ENCODE measurements around the gene TTLL9. TPM values are rescaled to one million over a fixed set of nuclear protein-coding genes. Genes with fewer than 3 reads are reported as not detected.

TTLL9 gene
- total RNA-seq, 1 donor from 2014 or later, result 2.4 TPM

DNA sequence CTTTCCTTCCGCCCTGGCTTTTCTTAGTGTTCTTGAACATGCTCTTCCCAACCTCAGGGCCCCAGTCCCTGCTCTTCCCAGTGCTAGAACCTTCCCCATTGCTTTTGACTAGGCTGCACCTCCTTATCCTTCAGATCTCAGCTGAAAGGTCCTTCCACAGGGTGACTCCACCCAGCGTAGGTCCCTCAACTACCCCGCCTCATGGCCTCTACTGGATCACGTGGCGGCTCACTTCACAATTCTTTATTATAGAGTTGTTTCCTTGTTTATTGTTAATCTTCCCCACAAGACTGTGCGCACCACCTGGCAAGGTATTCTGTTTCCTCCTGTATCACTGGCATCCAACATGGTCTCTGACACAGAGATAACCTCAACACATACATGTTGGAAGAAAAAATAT lies 31.2 kb downstream of the TTLL9 start:
- no peak for DNase-seq (ENCODE audit: low spot score, unreplicated experiment)
- H3K36me3 Mint-ChIP-seq (ENCODE audit: insufficient read depth), result no peaks in the 10 kb centered on the region
- H3K27me3 Mint-ChIP-seq, result no peaks in the 10 kb centered on the region
- H3K9me3 Mint-ChIP-seq (ENCODE audit: low read depth), result no peaks in the 10 kb centered on the region
- TF ChIP-seq, protein P1, sequence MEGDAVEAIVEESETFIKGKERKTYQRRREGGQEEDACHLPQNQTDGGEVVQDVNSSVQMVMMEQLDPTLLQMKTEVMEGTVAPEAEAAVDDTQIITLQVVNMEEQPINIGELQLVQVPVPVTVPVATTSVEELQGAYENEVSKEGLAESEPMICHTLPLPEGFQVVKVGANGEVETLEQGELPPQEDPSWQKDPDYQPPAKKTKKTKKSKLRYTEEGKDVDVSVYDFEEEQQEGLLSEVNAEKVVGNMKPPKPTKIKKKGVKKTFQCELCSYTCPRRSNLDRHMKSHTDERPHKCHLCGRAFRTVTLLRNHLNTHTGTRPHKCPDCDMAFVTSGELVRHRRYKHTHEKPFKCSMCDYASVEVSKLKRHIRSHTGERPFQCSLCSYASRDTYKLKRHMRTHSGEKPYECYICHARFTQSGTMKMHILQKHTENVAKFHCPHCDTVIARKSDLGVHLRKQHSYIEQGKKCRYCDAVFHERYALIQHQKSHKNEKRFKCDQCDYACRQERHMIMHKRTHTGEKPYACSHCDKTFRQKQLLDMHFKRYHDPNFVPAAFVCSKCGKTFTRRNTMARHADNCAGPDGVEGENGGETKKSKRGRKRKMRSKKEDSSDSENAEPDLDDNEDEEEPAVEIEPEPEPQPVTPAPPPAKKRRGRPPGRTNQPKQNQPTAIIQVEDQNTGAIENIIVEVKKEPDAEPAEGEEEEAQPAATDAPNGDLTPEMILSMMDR (IDR thresholded peaks at IDR 0.05; ENCODE audit: unreplicated experiment), result no peak
- peaks cover 6% of the 10 kb centered on the region for H3K4me1 Mint-ChIP-seq (ENCODE audit: low read depth)
- no peak overlapping the region for H3K27ac Mint-ChIP-seq
- no peak overlapping the region for H3K4me3 Mint-ChIP-seq (ENCODE audit: low read depth)

DNA sequence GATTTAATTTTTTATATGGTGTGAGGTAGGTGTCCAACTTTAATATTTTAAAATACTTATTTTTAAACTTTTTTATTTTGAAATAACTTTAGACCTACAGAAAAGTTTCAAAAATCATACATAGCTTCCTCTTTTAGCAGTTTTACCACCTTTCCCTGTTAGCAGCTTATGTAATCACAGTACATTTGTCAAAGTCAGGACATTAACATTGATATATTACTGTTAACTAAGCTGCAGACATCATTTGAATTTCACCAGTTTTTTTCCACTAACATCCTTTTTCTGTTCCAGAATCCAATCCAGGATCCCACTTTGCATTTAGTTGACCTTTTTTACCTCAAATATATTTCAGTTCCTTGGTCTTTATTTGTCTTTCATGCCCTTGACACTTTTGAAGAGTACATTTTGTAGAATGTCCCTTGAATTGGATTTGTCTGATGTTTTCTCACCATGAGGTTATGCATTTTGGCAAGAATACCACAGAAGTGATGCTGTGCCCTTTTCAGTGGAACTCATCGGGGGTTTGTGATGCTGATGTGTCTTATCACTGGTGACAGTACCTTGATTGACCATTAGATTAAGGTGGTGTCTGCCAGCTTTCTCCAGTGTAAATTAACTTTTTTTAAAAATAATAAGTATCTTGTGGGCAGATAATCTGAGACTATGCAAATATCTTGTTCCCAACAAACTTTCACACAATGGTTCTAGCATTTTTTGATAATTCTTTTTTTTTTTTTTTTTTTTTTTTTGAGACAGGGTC lies 33.4 kb downstream of the TTLL9 start:
- Mint-ChIP-seq H3K4me1 (ENCODE audit: low read depth) (no peaks in the 10 kb centered on the region), H3K36me3 (ENCODE audit: insufficient read depth) (no peaks in the 10 kb centered on the region), H3K4me3 (ENCODE audit: low read depth) (no peak overlapping the region), H3K27me3 (no peaks in the 10 kb centered on the region), H3K27ac (no peak overlapping the region), H3K9me3 (ENCODE audit: low read depth) (no peaks in the 10 kb centered on the region)
- TF ChIP-seq, protein P1 (IDR thresholded peaks at IDR 0.05; ENCODE audit: unreplicated experiment), result no peak
- DNase-seq (ENCODE audit: low spot score, unreplicated experiment), result no peak

DNA sequence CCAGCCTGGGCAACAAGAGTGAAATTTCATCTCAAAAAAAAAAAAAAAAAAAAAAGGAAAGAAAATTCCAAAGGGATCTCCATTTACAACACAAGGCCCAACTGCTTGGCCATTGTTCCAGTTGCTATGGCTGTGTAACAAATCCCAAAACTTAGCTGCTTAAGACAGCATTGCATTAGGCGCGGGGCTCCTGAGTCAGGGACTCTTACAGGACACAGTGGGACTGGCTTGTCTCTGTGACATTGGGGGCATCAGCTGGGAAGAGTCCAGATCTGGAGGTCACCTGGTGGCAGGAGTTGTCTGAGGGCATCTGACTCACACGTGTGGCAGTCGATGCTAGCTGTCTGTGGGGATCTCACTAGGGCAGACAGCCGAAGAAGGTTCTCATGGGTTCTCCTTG lies 35.6 kb downstream of the TTLL9 start:
- DNase-seq (ENCODE audit: low spot score, unreplicated experiment), result no peak
- no peak overlapping the region for H3K4me3 Mint-ChIP-seq (ENCODE audit: low read depth)
- no peaks in the 10 kb centered on the region for H3K27me3 Mint-ChIP-seq
- no peaks in the 10 kb centered on the region for H3K9me3 Mint-ChIP-seq (ENCODE audit: low read depth)
- H3K4me1 Mint-ChIP-seq (ENCODE audit: low read depth), result no peaks in the 10 kb centered on the region
- H3K27ac Mint-ChIP-seq, result no peak overlapping the region
- no peaks in the 10 kb centered on the region for H3K36me3 Mint-ChIP-seq (ENCODE audit: insufficient read depth)
- TF ChIP-seq, protein P1 (IDR thresholded peaks at IDR 0.05; ENCODE audit: unreplicated experiment), result no peak

DNA sequence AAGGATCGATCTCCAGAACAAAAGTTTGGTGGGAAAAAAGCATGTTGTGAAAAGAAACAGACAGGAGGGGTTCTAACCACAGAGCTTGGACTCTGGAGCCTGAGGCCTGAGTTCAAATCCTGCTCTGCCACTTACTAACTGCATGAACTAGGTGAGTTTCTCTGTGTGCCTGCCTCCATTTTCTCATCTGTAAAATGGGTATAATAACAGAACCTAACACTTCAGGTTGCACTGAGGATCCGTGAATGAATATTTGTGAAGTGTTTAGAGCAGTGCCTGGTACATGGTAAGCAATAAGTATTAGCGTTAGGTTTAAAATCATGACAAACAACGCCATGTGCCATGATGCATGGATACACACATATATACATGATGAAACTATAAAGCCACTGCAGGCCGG lies 36.6 kb downstream of the TTLL9 start:
- no peak overlapping the region for H3K27ac Mint-ChIP-seq
- no peaks in the 10 kb centered on the region for H3K27me3 Mint-ChIP-seq
- no peaks in the 10 kb centered on the region for H3K36me3 Mint-ChIP-seq (ENCODE audit: insufficient read depth)
- H3K4me1 Mint-ChIP-seq (ENCODE audit: low read depth), result no peaks in the 10 kb centered on the region
- no peaks in the 10 kb centered on the region for H3K9me3 Mint-ChIP-seq (ENCODE audit: low read depth)
- no peak overlapping the region for H3K4me3 Mint-ChIP-seq (ENCODE audit: low read depth)
- DNase-seq (ENCODE audit: low spot score, unreplicated experiment), result no peak
- TF ChIP-seq, protein P1 (IDR thresholded peaks at IDR 0.05; ENCODE audit: unreplicated experiment), result no peak

DNA sequence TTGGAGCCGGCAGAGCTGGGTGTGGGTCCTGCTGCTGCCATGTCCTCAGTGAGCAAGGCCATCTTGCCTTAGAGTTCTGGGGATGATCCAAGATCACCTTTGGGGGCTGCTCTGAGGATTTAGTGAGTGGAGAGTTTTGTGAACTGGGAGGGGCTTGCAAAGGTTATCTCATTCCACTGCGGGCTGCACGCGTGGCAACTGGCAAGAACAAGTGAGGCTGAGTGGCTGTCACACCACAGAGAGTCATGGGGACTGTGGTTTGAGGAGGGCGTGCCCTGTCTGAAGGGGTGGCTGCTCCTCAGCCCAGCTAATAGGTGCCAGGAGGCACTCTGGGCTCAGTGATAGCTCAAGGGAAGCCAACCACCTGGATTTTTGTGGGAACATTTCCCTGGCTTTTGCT lies 37.6 kb downstream of the TTLL9 start:
- no peaks in the 10 kb centered on the region for H3K4me1 Mint-ChIP-seq (ENCODE audit: low read depth)
- H3K36me3 Mint-ChIP-seq (ENCODE audit: insufficient read depth), result no peaks in the 10 kb centered on the region
- H3K27ac Mint-ChIP-seq, result no peak overlapping the region
- no peak for DNase-seq (ENCODE audit: low spot score, unreplicated experiment)
- H3K4me3 Mint-ChIP-seq (ENCODE audit: low read depth), result no peak overlapping the region
- H3K27me3 Mint-ChIP-seq, result no peaks in the 10 kb centered on the region
- H3K9me3 Mint-ChIP-seq (ENCODE audit: low read depth), result no peaks in the 10 kb centered on the region
- TF ChIP-seq, protein P1 (IDR thresholded peaks at IDR 0.05; ENCODE audit: unreplicated experiment), result no peak
